ENCODE results near the gene WDR20. TPM values are rescaled to one million over a fixed set of nuclear protein-coding genes. Genes with fewer than 3 reads are reported as not detected.

WDR20 gene
- total RNA-seq, 1 donor from 2014 or later, result 33.4 TPM

DNA sequence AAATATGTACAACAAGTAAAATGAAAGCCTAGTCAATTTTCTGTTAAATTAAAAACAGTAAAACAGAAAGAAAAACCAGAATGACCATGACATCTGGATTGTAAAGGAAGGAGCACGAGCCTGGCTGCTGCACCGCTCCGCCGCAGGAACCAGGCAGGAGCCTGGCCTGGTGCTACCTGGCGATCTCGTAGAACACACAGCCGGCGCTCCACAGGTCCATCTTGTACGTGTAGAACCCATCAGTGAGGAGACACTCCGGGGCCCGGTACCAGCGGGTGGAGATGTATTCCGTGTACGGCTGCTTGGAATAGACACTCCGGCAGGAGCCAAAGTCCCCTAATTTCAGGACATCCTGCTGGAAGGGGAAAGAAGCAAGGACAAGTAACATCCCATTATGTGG is 110.9 kb downstream of the WDR20 start:
- TF ChIP-seq, protein P1, sequence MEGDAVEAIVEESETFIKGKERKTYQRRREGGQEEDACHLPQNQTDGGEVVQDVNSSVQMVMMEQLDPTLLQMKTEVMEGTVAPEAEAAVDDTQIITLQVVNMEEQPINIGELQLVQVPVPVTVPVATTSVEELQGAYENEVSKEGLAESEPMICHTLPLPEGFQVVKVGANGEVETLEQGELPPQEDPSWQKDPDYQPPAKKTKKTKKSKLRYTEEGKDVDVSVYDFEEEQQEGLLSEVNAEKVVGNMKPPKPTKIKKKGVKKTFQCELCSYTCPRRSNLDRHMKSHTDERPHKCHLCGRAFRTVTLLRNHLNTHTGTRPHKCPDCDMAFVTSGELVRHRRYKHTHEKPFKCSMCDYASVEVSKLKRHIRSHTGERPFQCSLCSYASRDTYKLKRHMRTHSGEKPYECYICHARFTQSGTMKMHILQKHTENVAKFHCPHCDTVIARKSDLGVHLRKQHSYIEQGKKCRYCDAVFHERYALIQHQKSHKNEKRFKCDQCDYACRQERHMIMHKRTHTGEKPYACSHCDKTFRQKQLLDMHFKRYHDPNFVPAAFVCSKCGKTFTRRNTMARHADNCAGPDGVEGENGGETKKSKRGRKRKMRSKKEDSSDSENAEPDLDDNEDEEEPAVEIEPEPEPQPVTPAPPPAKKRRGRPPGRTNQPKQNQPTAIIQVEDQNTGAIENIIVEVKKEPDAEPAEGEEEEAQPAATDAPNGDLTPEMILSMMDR (conservative IDR thresholded peaks at IDR 0.05), result no peak
- no peaks in the 10 kb centered on the region for H3K36me3 Mint-ChIP-seq
- no peaks in the 10 kb centered on the region for H3K27me3 Mint-ChIP-seq
- peaks cover 4% of the 10 kb centered on the region for H3K4me1 Mint-ChIP-seq (ENCODE audit: unreplicated experiment)
- no peak overlapping the region for H3K27ac Mint-ChIP-seq
- H3K4me3 Mint-ChIP-seq, result no peak overlapping the region
- no peak for DNase-seq (ENCODE audit: extremely low spot score, unreplicated experiment)
- H3K9me3 Mint-ChIP-seq, result no peaks in the 10 kb centered on the region

DNA sequence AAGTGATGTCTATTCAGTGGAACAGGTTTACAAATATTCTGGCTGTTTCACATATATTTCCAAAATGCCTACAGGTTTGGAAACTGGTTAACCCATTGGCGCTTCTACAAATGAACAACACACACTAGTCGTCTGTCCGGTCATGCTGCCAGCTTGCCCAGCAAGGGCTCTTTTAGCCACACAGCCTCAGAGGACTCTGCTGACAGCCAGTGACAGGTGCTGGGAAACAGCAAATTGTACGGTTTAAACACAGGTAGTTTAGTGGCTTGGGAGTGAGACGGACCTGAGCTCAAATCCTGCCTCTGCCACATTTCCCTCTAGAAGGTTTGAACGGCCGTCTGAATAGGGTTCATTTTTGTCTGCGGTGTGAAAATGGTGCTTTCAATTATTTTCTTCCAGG is 111.5 kb downstream of the WDR20 start:
- Mint-ChIP-seq H3K36me3 (no peaks in the 10 kb centered on the region), H3K4me1 (ENCODE audit: unreplicated experiment) (peaks cover 4% of the 10 kb centered on the region), H3K4me3 (no peak overlapping the region), H3K9me3 (no peaks in the 10 kb centered on the region), H3K27ac (no peak overlapping the region), H3K27me3 (no peaks in the 10 kb centered on the region)
- DNase-seq (ENCODE audit: extremely low spot score, unreplicated experiment), result no peak
- TF ChIP-seq, protein P1 (conservative IDR thresholded peaks at IDR 0.05), result no peak

DNA sequence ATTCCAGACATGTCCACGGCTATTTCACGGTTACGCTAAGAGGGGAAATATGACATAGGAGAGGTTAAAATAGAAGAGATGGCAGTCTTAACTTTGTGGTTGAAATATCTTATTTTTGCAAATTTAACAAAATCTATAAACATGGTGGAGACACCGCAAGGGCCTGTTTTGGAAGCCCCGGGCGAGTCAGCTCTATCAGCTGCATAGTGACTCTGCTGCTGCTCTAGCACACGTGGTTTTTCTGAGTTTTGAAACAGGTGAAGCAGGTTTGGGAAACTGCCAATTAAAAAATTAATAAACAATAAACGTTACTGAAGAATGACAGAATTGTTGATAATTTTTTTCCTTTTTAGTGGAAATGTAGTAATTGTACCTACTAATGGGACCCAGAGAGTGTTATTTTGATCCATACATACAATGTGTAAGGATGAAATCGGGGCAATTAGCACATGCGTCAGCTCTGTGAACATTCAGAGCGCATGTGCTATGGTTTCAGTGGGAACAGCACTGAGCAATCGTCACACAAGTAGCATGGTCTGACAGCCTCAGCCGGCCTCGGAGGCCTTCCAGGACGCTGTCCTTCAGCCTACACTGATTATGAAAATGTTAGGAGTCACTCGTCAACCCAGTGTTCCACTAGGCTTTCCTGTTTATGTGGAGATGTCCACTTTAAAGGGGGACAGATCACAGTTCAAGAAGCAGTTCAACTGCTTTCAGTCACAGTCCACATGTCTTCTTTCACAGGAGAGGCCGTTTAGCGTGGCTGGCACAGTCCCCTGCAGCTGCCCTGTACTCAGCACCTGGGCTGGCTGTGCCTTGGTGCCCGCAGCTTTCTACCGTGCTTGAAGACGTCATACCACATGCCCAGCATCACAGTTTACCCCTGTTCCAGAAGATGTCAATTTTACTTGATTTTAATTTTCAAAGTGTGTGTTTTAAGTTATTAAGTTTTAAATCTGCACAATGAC is 113.4 kb downstream of the WDR20 start:
- Mint-ChIP-seq H3K36me3 (peaks cover 6% of the 10 kb centered on the region), H3K27me3 (no peaks in the 10 kb centered on the region), H3K4me1 (ENCODE audit: unreplicated experiment) (peaks cover 4% of the 10 kb centered on the region), H3K4me3 (no peak overlapping the region), H3K27ac (no peak overlapping the region), H3K9me3 (no peaks in the 10 kb centered on the region)
- TF ChIP-seq, protein P1 (conservative IDR thresholded peaks at IDR 0.05), result no peak
- no peak for DNase-seq (ENCODE audit: extremely low spot score, unreplicated experiment)

DNA sequence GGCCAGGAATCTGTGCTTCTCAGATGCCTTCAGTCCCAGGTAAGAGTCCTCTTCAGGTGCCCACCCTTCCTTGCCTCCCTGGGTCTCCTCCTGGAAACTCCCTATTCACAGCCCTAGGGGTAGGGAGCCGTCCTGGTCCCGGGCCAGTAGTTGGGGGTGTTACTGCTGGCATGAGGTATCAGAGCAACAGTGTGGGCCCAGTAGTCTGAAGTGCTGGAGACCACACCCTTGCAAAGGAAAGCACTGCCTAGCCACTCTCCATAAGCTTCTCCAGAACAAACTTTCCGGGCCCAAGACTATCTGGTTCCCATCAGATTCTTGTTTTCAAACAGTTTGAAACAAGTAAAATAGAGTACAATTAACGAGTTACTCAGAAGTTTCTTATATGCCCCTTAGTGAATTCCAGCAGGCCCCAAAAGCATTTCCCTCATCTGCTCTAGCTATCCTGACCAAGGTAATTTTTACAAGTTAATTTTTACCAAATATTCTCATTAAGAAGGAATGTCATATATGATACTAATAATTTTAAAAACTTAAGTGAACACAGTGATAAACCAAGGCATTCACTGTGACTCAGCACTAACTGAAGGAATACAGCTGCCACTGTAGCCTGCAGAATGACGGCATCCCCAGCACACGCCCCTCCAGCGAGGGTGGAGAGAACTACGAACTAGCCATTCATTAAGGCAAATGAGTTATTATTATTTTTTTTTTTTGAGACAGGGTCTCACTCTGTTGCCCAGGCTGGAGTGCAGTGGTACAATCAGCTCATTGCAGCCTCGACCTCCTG is 115.9 kb downstream of the WDR20 start:
- no peaks in the 10 kb centered on the region for H3K27me3 Mint-ChIP-seq
- DNase-seq (ENCODE audit: extremely low spot score, unreplicated experiment), result no peak
- peaks cover 12% of the 10 kb centered on the region for H3K36me3 Mint-ChIP-seq
- no peaks in the 10 kb centered on the region for H3K4me1 Mint-ChIP-seq (ENCODE audit: unreplicated experiment)
- H3K9me3 Mint-ChIP-seq, result no peaks in the 10 kb centered on the region
- TF ChIP-seq, protein P1 (conservative IDR thresholded peaks at IDR 0.05), result no peak
- no peak overlapping the region for H3K4me3 Mint-ChIP-seq
- no peak overlapping the region for H3K27ac Mint-ChIP-seq

DNA sequence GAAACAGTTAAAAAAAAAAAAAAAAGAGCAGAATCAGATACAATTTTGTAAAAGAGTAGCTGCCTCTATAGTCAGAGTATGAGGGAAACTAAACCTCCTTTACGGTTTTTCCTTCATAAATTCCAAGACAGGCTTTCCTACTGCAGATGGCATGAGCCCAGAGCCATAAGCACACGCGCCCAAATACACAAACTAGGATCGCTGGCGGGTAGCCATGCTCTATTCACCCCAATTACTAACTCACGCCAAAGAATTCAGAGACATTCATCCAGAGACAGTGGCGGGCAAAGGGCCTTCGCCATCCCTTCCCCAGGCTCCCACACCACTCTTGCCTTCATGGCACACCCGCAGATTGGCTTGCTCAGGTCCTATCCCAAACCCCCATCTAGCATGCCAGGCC is 117.0 kb downstream of the WDR20 start:
- peaks cover 12% of the 10 kb centered on the region for H3K36me3 Mint-ChIP-seq
- TF ChIP-seq, protein P1 (conservative IDR thresholded peaks at IDR 0.05), result no peak
- H3K4me3 Mint-ChIP-seq, result no peak overlapping the region
- H3K27me3 Mint-ChIP-seq, result no peaks in the 10 kb centered on the region
- no peaks in the 10 kb centered on the region for H3K9me3 Mint-ChIP-seq
- H3K4me1 Mint-ChIP-seq (ENCODE audit: unreplicated experiment), result no peaks in the 10 kb centered on the region
- H3K27ac Mint-ChIP-seq, result no peak overlapping the region
- no peak for DNase-seq (ENCODE audit: extremely low spot score, unreplicated experiment)

Measured in type B pancreatic cell (in vitro differentiated cells).